Measurements from ENCODE around the gene SCP2.
"Not testable (repeated sequence)": the region's sequence is repeated elsewhere in the genome, so short reads cannot be mapped to it uniquely, and the experiment has no call there.

Gene SCP2

GRCh38 chr1:52973841-52974240 lies 46.8 kb downstream of the SCP2 start:
- no peak for DNase-seq (ENCODE audit: low spot score)

- no peak for DNase-seq (ENCODE audit: low spot score)
Observed at GRCh38 chr1:52976183-52977035, 49.3 kb downstream of the SCP2 start.

- no peak for DNase-seq (ENCODE audit: low spot score)
Observed at GRCh38 chr1:52978045-52978444, 51.0 kb downstream of the SCP2 start.

GRCh38 chr1:52992733-52993132 lies 65.7 kb downstream of the SCP2 start:
- not testable (repeated sequence) for DNase-seq (ENCODE audit: low spot score)

GRCh38 chr1:52994656-52995055 lies 67.6 kb downstream of the SCP2 start:
- DNase-seq (ENCODE audit: low spot score), result no peak

- DNase-seq (ENCODE audit: low spot score), result no peak
Observed at GRCh38 chr1:52996653-52997052, 69.6 kb downstream of the SCP2 start.

GRCh38 chr1:53001128-53001527 lies 74.1 kb downstream of the SCP2 start:
- no peak for DNase-seq (ENCODE audit: low spot score)

GRCh38 chr1:53006612-53007011 lies 79.5 kb downstream of the SCP2 start:
- DNase-seq (ENCODE audit: low spot score), result not testable (repeated sequence)

GRCh38 chr1:53010247-53010646 lies 83.2 kb downstream of the SCP2 start:
- DNase-seq (ENCODE audit: low spot score), result not testable (repeated sequence)

GRCh38 chr1:53011175-53011574 lies 84.1 kb downstream of the SCP2 start:
- DNase-seq (ENCODE audit: low spot score), result no peak

GRCh38 chr1:53014791-53015507 lies 87.9 kb downstream of the SCP2 start:
- peak; percentile 65 for DNase-seq (ENCODE audit: low spot score)

GRCh38 chr1:53015508-53015860 lies 88.4 kb downstream of the SCP2 start:
- no peak for DNase-seq (ENCODE audit: low spot score)

GRCh38 chr1:53016705-53017104 lies 89.6 kb downstream of the SCP2 start:
- DNase-seq (ENCODE audit: low spot score), result no peak

- DNase-seq (ENCODE audit: low spot score), result no peak
Observed at GRCh38 chr1:53020588-53020987, 93.5 kb downstream of the SCP2 start.

GRCh38 chr1:53022179-53022578 lies 95.1 kb downstream of the SCP2 start:
- DNase-seq (ENCODE audit: low spot score), result no peak

GRCh38 chr1:53023546-53023945 lies 96.5 kb downstream of the SCP2 start:
- no peak for DNase-seq (ENCODE audit: low spot score)

GRCh38 chr1:53024117-53024516 lies 97.0 kb downstream of the SCP2 start:
- DNase-seq (ENCODE audit: low spot score), result no peak

GRCh38 chr1:53025034-53025768 lies 98.1 kb downstream of the SCP2 start:
- no peak for DNase-seq (ENCODE audit: low spot score)

GRCh38 chr1:53025769-53026112 lies 98.7 kb downstream of the SCP2 start:
- no peak for DNase-seq (ENCODE audit: low spot score)

GRCh38 chr1:53026254-53026653 lies 99.2 kb downstream of the SCP2 start:
- no peak for DNase-seq (ENCODE audit: low spot score)

GRCh38 chr1:53031732-53032131 lies 104.7 kb downstream of the SCP2 start:
- no peak for DNase-seq (ENCODE audit: low spot score)

- no peak for DNase-seq (ENCODE audit: low spot score)
Observed at GRCh38 chr1:53037159-53037558, 110.1 kb downstream of the SCP2 start.

GRCh38 chr1:53038566-53038965 lies 111.5 kb downstream of the SCP2 start:
- no peak for DNase-seq (ENCODE audit: low spot score)

All from ecto neural progenitor cell (in vitro differentiated cells).